ENCODE measurements around the gene STPG4.

The STPG4 gene

GRCh38 chr2:47086054-47086471 is 69.0 kb downstream of the STPG4 start:
- no peak for DNase-seq

DNA sequence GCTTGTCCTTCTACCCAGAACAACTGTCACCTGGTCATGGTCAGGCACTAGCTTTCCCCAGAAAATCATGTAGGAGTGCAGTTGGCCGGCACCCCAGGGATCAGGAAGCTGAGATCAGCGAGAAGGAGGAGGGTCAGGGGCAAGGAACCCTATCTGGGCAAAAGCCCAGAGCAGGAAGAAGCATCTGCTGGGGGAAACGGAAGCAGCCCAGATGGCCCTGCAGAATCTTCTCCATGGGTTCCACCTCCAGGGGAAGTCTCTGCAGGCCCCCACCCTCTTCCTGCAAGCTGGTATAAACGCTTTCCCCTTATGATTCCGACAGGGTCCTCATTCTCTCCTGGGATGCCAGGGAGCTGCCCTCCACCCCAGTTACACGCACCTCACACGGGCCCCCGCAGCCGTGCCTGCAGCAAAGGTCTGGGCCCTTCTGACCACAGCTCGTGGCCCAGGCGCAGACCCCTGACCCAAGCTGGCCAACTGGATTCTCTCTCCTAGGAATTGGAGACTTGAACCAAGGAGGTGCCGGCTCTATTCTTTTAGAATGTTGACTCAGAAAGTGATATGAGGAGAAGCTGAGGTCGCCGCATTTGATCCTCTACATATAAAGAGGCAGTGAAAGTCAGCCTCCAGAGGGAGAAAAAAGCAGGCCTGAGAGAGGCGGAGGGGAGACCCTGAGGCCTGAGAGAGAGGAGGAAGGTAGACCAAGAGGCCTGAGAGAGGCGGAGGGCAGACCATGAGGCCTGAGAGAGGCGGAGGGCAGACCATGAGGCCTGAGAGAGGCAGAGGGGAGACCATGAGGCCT is 71.0 kb downstream of the STPG4 start:
- no peak for DNase-seq

- no peak for DNase-seq
Measured at GRCh38 chr2:47083485-47083884, 71.6 kb downstream of the STPG4 start.

DNA sequence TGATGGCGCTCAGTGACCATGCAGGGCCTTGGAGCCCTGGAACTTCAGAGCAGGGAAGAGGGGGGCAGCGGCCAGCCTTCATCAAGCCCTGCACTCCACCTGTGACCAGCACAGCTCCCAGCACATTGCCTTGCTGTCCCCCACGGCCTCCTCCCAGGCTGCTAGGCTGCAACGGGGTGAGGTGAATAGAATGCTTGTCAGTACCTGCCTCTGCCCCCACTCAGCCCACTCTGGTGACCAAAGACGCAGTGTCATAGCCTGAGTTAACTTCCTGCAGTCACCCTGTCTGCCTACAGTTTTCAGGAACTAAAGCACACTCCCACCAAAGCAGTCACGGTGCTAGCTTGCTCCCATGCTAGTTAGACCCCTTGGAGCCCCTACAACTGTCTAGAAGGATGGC is 72.1 kb downstream of the STPG4 start:
- DNase-seq, result no peak

- no peak for DNase-seq
Measured at GRCh38 chr2:47080888-47081301, 74.2 kb downstream of the STPG4 start.

GRCh38 chr2:47079515-47080412 is 75.3 kb downstream of the STPG4 start:
- no peak for DNase-seq

- no peak for DNase-seq
Measured at GRCh38 chr2:47078541-47079482, 76.3 kb downstream of the STPG4 start.

DNA sequence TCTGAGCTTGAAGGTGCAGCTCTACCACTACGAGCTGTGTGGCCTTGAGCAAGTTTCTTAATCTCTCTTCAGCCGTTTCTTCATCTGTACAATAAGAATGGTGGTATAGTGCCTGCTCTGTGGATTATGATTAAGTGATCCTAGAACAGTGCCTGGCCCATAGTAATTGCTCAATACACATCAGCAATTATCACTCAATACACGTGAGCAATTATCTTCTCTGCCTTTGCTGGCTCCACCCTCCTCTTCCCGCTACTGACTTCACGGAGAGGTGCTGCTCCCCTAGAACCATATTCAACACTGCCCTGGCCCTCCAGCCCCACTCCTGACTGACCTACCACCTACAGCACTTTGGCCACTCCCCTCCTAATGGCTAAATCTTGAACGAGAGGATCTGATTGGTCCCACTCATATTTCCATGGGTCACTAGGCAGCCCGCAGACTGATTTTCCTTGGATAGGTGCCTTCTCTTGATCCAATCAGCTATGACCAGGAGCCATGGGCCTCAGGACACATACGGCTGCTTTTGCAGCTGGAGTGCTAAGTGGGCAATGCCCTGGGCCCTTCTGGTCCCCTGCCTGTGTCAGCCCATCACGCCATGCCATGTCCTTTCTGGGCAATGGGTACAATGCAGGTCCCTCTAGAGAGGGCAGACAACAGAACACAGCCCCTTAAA is 77.5 kb downstream of the STPG4 start:
- DNase-seq, result no peak

GRCh38 chr2:47076586-47077441 is 78.3 kb downstream of the STPG4 start:
- no peak for DNase-seq

- DNase-seq, result no peak
Measured at GRCh38 chr2:47076126-47076506, 79.0 kb downstream of the STPG4 start.

DNA sequence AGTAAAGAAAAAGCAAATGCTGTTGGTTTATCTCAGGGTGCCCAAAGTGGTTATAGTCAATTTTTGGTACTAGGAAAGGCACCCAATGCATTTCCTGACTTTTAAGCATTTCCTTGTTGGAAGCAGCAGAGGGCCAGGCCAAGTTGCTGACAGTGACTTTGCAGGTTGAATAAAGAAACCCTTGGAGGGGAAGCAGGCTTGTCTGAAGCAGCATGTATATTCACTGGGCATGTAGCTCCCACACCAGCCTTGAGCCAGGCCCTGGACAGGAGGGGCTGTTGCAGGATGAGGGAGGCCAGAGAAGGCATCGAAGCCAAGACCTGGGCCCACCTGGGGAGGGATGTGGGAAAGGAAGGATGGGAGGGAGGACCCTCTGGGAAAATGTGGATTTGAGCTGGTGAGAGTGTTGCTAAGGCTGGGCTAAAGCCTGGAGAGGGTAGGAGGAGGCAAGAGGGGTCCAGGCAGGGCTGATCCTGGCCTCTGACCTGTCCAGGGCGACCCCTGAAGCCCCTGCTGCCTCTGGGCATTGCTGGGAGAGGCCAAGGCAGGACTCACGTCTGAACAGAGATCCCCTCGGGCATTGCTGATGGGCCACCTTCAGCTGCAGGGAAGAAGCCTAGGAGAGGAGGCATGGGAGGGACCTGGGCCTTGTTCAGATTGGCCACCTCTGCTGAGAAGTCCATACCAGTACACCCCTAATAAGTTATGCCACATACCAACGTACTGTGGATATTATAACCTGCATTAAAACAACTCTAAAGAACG is 79.6 kb downstream of the STPG4 start:
- DNase-seq, result no peak

DNA sequence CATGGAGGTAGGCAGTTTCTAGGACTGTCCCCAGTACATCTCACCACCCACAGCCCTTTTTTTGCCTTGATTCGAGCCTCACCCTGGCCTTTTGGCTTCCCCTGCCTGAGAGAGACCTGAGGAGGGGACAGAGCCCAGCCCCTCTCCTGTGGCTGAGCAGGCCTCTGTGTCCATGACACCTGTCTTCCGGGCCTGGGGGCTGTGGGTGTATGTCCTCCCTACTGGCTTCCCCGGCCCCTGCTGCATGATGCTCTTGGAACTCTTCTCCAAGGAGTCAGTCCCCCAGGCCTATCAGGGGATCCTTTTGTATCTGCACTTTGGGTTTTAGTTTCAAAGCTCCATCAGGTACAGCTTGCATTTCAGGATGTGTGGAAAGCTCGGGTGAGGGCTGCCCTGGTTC is 80.4 kb downstream of the STPG4 start:
- DNase-seq, result no peak

DNA sequence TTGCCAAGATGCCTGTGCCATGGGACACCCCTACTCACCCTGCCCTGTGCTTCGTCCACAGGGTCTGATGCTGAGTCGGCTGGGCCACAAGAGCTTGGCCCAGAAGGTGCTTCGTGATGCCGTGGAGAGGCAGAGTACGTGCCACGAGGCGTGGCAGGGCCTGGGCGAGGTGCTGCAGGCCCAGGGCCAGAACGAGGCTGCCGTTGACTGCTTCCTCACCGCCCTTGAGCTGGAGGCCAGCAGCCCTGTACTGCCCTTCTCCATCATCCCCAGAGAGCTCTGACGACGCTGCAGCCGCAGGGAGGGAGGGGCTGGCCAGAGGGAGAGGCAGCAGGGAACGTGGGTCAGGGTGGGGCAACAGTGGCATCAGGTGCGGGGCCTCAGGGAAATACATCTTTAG is 81.5 kb downstream of the STPG4 start:
- DNase-seq, result no peak

DNA sequence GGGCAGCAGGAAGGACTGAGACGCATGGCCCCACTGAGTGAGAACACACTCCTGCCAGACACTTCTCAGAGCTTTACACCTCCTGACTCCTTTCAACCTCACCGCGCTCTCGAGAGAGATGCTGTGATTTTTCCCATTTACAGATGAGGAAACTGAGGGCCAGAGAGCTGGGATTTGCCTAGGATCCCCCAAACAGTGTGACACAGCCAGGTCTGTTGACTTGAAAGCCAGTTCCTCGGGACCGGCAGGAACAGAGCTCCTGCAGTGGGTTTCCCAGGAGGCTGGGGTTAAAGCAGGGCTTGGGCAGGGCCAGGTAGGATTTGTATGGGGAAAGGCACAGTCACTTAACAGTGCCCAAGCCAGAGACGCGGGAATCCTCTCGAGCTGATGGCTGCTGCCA is 81.9 kb downstream of the STPG4 start:
- no peak for DNase-seq

GRCh38 chr2:47072728-47073191 is 82.3 kb downstream of the STPG4 start:
- no peak for DNase-seq

DNA sequence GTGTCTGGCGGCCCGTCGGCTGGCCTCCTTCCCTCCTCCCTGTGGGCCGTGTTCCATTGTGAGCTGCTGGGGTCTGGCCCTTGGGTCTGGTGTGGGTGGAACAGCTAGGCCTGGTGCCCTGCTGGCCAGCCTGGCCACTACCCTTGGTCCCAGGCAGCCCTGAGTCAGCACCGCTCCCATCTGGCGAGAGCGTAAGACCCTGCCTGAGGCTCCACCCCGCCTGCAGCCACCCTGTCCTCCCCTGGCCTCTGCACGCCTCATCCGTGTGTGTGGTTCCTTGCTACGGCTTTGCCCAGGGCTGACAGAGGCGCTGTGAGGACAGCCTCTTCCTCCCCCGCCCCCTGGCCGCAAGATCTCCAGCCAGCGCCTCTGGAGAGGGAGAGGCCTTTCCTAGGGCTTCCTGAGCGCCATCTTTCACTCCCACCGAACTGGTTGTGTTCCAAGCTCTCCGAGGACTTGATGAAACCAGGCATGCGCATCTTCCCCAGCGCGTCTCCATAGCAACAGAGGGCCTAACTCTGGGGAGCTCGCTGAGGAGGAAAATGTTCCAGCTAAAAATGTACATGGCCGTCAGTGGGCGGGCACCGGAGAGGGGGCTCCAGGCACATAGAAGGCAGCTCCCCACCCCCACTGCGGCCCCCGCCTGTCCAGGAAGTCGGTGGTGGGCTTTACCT is 83.0 kb downstream of the STPG4 start:
- no peak for DNase-seq

GRCh38 chr2:47070920-47071824 is 83.9 kb downstream of the STPG4 start:
- DNase-seq, result peak; percentile 73

DNA sequence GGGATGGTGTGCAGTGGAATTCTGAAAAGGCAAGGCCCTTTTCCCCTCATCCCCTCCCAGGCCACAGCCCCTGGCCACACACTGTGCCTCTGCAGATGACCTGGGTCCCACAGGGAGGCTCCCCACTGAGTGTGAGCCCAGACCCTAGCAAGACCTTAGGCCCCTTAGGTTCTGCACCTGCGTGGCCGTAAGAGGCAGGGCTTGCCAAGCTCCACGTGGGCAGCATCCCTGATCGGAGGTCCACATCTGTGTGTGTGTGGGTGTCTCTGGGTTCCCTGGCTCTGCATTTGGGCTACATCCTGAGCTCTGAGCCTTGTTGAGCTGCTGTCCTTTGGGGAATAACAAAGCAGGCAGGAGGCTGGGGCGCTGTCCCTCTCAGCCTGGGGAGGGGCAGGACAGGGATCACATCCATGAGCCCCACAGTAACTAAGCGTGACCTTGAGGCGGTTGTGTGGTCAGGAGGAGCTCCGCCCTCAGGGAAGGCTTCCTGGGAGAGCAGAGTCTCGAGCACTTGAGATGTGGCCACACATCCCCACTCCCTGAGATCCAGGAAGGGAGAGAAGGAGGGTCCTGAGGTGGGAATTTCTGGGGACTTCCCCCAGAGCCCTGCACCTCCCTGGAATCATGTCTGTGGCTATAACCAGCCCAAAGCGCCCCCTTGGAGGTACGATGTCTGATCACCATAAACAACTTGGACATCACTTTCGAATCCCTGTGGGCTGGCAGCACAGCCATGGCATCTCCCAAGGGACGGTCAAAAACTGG is 84.8 kb downstream of the STPG4 start:
- no peak for DNase-seq

Measured in activated CD4-positive, alpha-beta T cell treated with anti-CD3 and anti-CD28 coated beads, Interleukin-10, Interleukin-2, amounts not matched to agents 100 ng/mL and 50 ng/mL, durations not matched to agents 16 hours and 8 hours (primary cell).